HepG2 (cell line): ENCODE data around the gene PRKAR1B. TPM values are rescaled to one million over a fixed set of nuclear protein-coding genes. Genes with fewer than 3 reads are reported as not detected.
A peak's percentile ranks its signal among the peaks of the same experiment; 100 is the strongest.

Source experiments
- GATA4 ChIP-seq: sonication (generic); IDR thresholded peaks from 2 replicates; pipeline ENCODE4 v1.6.1; 2016; ENCODE audit warnings: antibody characterized with exemption, low read depth, borderline replicate concordance
- NCOA2 ChIP-seq: sonication (generic); formaldehyde crosslinking; IDR thresholded peaks from 2 replicates; pipeline ENCODE4 v1.8.0; 2022; ENCODE audit warnings: inconsistent platforms
- NFATC3 ChIP-seq: sonication (generic); formaldehyde crosslinking; IDR thresholded peaks from 2 replicates; pipeline ENCODE4 v1.5.1; 2020; ENCODE audit warnings: mild to moderate bottlenecking, missing genetic modification reagents
- NR2F6 ChIP-seq, 2 experiments: IDR thresholded peaks; 2 replicates each; pipeline ENCODE4 v1.6.1; 2016; ENCODE audit warnings: antibody characterized with exemption in 1 of 2, mild to moderate bottlenecking in 1 of 2
- RBM22 ChIP-seq: fragments of 200-400 bp; formaldehyde crosslinking; optimal IDR thresholded peaks from 2 replicates; pipeline ENCODE3; 2017; ENCODE audit warnings: mild to moderate bottlenecking, low read length, moderate library complexity
- SAFB2 ChIP-seq: sonication (generic); formaldehyde crosslinking; IDR thresholded peaks from 2 replicates; pipeline ENCODE4 v1.5.1; 2020; ENCODE audit warnings: missing genetic modification reagents, low read depth, mild to moderate bottlenecking, borderline replicate concordance
- ZNF251 ChIP-seq: sonication (generic); formaldehyde crosslinking; IDR thresholded peaks from 2 replicates; pipeline ENCODE4 v1.9.0; 2021; ENCODE audit warnings: mild to moderate bottlenecking, missing genetic modification reagents
- ZNF7 ChIP-seq: IDR thresholded peaks from 2 replicates; pipeline ENCODE4 v1.6.1; 2016; ENCODE audit warnings: missing biosample characterization, missing genetic modification reagents
- ZNF761 ChIP-seq: sonication (generic); formaldehyde crosslinking; conservative IDR thresholded peaks from 2 replicates; pipeline ENCODE4 v1.4.0; 2020; ENCODE audit warnings: mild to moderate bottlenecking, missing genetic modification reagents
- ZSCAN9 ChIP-seq: IDR thresholded peaks from 2 replicates; pipeline ENCODE4 v1.6.1; 2016; ENCODE audit warnings: borderline replicate concordance
- polyA plus RNA-seq, 8 experiments: library from polyadenylated mRNA; depleted of rRNA in 3 of 8; stranded (reverse) in 7 of 8; unstranded in 1 of 8; fragments of >200 nt; fragmentation: Illumina TruSeq in 4 of 8; extraction: Trizol in 4 of 8; gene quantifications; 2 replicates each; pipeline versions ENCODE4 v1.2.1 to v1.2.3, GENCODE V29; 2011 to 2016; ENCODE audit warnings: low read depth in 4 of 8, missing spikeins in 1 of 8, mixed read lengths in 1 of 8; ENCODE audit not compliant: insufficient read depth in 1 of 8
- total RNA-seq, 5 experiments: library from RNA; depleted of rRNA; stranded (reverse); fragments of >200 nt; fragmentation: Illumina TruSeq; extraction: Trizol; gene quantifications; 2 replicates each; pipeline ENCODE4 v1.2.3, GENCODE V29; 2016; ENCODE audit warnings: low read depth in 1 of 5
- TF ChIP-seq, protein P1 (sequence below): sonication (generic); formaldehyde crosslinking; IDR thresholded peaks from 2 replicates; pipeline ENCODE4 v1.5.0; 2020; ENCODE audit warnings: mild to moderate bottlenecking, missing genetic modification reagents, moderate library complexity
- TF ChIP-seq, protein P2 (sequence below): sonication (generic); formaldehyde crosslinking; IDR thresholded peaks from 2 replicates; pipeline ENCODE4 v1.9.0; 2021; ENCODE audit warnings: missing genetic modification reagents, borderline replicate concordance
- TF ChIP-seq, protein P3 (sequence below): sonication (generic); formaldehyde crosslinking; IDR thresholded peaks from 2 replicates; pipeline ENCODE4 v1.5.0; 2020; ENCODE audit warnings: missing genetic modification reagents
- TF ChIP-seq, protein P4 (sequence below): sonication (generic); formaldehyde crosslinking; IDR thresholded peaks from 2 replicates; pipeline ENCODE4 v1.5.0; 2020; ENCODE audit warnings: mild to moderate bottlenecking, missing genetic modification reagents

Gene PRKAR1B
- total and polyA plus RNA-seq, 2 of the 13 experiments (the other 11 are each of a cell fraction or from before 2014, with no cell fraction given), result 7.9 to 28.2 TPM

DNA sequence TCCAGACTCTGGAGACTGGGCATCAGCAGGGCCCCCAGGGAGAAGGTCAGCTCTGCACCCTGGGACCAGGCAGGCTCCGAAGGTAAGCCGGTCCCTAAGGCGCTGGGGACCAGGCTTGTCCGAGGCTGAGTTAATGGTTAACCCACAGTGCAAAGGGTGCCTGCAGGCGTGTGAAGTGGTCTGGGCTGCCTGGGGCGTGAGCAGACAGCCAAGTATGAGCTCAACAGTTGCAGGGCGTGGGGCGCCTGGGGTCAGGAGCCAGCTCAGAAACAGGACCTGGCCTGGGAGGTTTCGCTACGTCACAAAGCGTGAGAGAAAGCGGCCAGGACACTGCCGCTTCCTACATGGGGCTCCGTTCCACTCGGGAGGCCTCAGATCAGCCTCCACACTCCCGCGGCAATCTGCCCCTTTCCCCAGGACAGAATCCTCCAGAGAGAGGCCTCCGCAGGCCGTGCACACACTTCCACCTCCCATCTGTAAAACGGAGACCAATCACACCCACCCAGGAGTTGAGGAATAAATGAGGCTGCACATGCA lies 223.4 kb downstream of the PRKAR1B start (continued):
- TF ChIP-seq NFATC3 (no peak), RBM22 (no peak), SAFB2 (CRISPR knock-in tag) (no peak; the same call in 1 of the 2 replicates), NCOA2 (CRISPR knock-in tag) (peak; percentile 71), ZNF761 (CRISPR knock-in tag) (peak; percentile 94; the same call in 1 of the 2 replicates), ZNF251 (CRISPR knock-in tag) (no peak), ZSCAN9 (CRISPR knock-in tag) (peak; percentile 43; the same call in 1 of the 2 replicates), ZNF7 (no peak), GATA4 (no peak), NR2F6 (IDR thresholded peaks at IDR 0.05) (peak; percentile 87), NR2F6 (CRISPR knock-in tag; IDR thresholded peaks at IDR 0.05) (peak; percentile 96)
- TF ChIP-seq, protein P1, sequence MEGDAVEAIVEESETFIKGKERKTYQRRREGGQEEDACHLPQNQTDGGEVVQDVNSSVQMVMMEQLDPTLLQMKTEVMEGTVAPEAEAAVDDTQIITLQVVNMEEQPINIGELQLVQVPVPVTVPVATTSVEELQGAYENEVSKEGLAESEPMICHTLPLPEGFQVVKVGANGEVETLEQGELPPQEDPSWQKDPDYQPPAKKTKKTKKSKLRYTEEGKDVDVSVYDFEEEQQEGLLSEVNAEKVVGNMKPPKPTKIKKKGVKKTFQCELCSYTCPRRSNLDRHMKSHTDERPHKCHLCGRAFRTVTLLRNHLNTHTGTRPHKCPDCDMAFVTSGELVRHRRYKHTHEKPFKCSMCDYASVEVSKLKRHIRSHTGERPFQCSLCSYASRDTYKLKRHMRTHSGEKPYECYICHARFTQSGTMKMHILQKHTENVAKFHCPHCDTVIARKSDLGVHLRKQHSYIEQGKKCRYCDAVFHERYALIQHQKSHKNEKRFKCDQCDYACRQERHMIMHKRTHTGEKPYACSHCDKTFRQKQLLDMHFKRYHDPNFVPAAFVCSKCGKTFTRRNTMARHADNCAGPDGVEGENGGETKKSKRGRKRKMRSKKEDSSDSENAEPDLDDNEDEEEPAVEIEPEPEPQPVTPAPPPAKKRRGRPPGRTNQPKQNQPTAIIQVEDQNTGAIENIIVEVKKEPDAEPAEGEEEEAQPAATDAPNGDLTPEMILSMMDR (CRISPR knock-in tag), result no peak
- TF ChIP-seq, protein P2, sequence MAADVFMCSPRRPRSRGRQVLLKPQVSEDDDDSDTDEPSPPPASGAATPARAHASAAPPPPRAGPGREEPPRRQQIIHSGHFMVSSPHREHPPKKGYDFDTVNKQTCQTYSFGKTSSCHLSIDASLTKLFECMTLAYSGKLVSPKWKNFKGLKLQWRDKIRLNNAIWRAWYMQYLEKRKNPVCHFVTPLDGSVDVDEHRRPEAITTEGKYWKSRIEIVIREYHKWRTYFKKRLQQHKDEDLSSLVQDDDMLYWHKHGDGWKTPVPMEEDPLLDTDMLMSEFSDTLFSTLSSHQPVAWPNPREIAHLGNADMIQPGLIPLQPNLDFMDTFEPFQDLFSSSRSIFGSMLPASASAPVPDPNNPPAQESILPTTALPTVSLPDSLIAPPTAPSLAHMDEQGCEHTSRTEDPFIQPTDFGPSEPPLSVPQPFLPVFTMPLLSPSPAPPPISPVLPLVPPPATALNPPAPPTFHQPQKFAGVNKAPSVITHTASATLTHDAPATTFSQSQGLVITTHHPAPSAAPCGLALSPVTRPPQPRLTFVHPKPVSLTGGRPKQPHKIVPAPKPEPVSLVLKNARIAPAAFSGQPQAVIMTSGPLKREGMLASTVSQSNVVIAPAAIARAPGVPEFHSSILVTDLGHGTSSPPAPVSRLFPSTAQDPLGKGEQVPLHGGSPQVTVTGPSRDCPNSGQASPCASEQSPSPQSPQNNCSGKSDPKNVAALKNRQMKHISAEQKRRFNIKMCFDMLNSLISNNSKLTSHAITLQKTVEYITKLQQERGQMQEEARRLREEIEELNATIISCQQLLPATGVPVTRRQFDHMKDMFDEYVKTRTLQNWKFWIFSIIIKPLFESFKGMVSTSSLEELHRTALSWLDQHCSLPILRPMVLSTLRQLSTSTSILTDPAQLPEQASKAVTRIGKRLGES (CRISPR knock-in tag), result no peak
- TF ChIP-seq, protein P3, sequence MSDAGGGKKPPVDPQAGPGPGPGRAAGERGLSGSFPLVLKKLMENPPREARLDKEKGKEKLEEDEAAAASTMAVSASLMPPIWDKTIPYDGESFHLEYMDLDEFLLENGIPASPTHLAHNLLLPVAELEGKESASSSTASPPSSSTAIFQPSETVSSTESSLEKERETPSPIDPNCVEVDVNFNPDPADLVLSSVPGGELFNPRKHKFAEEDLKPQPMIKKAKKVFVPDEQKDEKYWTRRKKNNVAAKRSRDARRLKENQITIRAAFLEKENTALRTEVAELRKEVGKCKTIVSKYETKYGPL (CRISPR knock-in tag), result no peak
- TF ChIP-seq, protein P4, sequence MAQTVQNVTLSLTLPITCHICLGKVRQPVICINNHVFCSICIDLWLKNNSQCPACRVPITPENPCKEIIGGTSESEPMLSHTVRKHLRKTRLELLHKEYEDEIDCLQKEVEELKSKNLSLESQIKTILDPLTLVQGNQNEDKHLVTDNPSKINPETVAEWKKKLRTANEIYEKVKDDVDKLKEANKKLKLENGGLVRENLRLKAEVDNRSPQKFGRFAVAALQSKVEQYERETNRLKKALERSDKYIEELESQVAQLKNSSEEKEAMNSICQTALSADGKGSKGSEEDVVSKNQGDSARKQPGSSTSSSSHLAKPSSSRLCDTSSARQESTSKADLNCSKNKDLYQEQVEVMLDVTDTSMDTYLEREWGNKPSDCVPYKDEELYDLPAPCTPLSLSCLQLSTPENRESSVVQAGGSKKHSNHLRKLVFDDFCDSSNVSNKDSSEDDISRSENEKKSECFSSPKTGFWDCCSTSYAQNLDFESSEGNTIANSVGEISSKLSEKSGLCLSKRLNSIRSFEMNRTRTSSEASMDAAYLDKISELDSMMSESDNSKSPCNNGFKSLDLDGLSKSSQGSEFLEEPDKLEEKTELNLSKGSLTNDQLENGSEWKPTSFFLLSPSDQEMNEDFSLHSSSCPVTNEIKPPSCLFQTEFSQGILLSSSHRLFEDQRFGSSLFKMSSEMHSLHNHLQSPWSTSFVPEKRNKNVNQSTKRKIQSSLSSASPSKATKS (CRISPR knock-in tag), result no peak
